NCI-H748 (cell line): Measurements from ENCODE around the gene FGF12.
A peak's percentile ranks its signal among the peaks of the same experiment; 100 is the strongest.

Experiments
- DNase-seq: peaks from one replicate; lab custom pipeline; 2025; ENCODE audit not compliant: unreplicated experiment; lab: John Stamatoyannopoulos, UW

The FGF12 gene

GRCh38 chr3:192212979-192213378, 514.4 kb downstream of the FGF12 start:
- DNase-seq: no peak

- no peak for DNase-seq
Measured at GRCh38 chr3:192212335-192212734, 515.0 kb downstream of the FGF12 start.

GRCh38 chr3:192207651-192208050, 519.7 kb downstream of the FGF12 start:
- peak; percentile 24 for DNase-seq

GRCh38 chr3:192207239-192207638, 520.1 kb downstream of the FGF12 start:
- no peak for DNase-seq

GRCh38 chr3:192194085-192194484, 533.3 kb downstream of the FGF12 start:
- no peak for DNase-seq

- DNase-seq: peak; percentile 75
Measured at GRCh38 chr3:192188218-192188835, 539.0 kb downstream of the FGF12 start.

- DNase-seq: no peak
Measured at GRCh38 chr3:192187485-192188051, 539.8 kb downstream of the FGF12 start.

GRCh38 chr3:192186498-192186897, 540.8 kb downstream of the FGF12 start:
- no peak for DNase-seq

- DNase-seq: no peak
Measured at GRCh38 chr3:192186045-192186444, 541.3 kb downstream of the FGF12 start.

- no peak for DNase-seq
Measured at GRCh38 chr3:192183109-192183508, 544.2 kb downstream of the FGF12 start.

GRCh38 chr3:192181151-192181550, 546.2 kb downstream of the FGF12 start:
- no peak for DNase-seq

- DNase-seq: no peak
Measured at GRCh38 chr3:192177383-192177782, 550.0 kb downstream of the FGF12 start.

- no peak for DNase-seq
Measured at GRCh38 chr3:192174283-192174682, 553.1 kb downstream of the FGF12 start.

- no peak for DNase-seq
Measured at GRCh38 chr3:192171213-192171612, 556.1 kb downstream of the FGF12 start.

GRCh38 chr3:192170659-192171058, 556.7 kb downstream of the FGF12 start:
- DNase-seq: no peak

- no peak for DNase-seq
Measured at GRCh38 chr3:192170031-192170430, 557.3 kb downstream of the FGF12 start.

- no peak for DNase-seq
Measured at GRCh38 chr3:192169332-192169915, 557.9 kb downstream of the FGF12 start.

- no peak for DNase-seq
Measured at GRCh38 chr3:192168202-192168601, 559.1 kb downstream of the FGF12 start.

- DNase-seq: no peak
Measured at GRCh38 chr3:192165552-192165951, 561.8 kb downstream of the FGF12 start.

- DNase-seq: peak; percentile 2
Measured at GRCh38 chr3:192161661-192162060, 565.7 kb downstream of the FGF12 start.

GRCh38 chr3:192156382-192156781, 571.0 kb downstream of the FGF12 start:
- no peak for DNase-seq

GRCh38 chr3:192155194-192155593, 572.1 kb downstream of the FGF12 start:
- no peak for DNase-seq

- DNase-seq: no peak
Measured at GRCh38 chr3:192133271-192133670, 594.1 kb downstream of the FGF12 start.
